ENCODE results near the gene FRAT1. TPM values are rescaled to one million over a fixed set of nuclear protein-coding genes. Genes with fewer than 3 reads are reported as not detected.

Gene FRAT1
- total and polyA plus RNA-seq, 2 of the 13 experiments (the other 11 are each of a cell fraction or from before 2014, with no cell fraction given) = 1.7 to 2.3 TPM

GRCh38 chr10:97355571-97355975 is 36.5 kb downstream of the FRAT1 start (continued):
- TF ChIP-seq ZBTB10 (CRISPR knock-in tag; IDR thresholded peaks at IDR 0.05; ENCODE audit: borderline replicate concordance) (no peak), RAD21 (CRISPR knock-in tag; IDR thresholded peaks at IDR 0.05) (peak; percentile 48; the same call in 1 of the 2 replicates), ZNF552 (CRISPR knock-in tag; IDR thresholded peaks at IDR 0.05; ENCODE audit: borderline replicate concordance) (no peak), SIX1 (CRISPR knock-in tag; IDR thresholded peaks at IDR 0.05; ENCODE audit: borderline replicate concordance) (no peak), PHF5A (CRISPR knock-in tag; IDR thresholded peaks at IDR 0.05; ENCODE audit: low read depth, unreplicated experiment) (no peak), SRF (IDR thresholded peaks at IDR 0.05; ENCODE audit: low read depth, low read length) (peak; percentile 70; the same call in 1 of the 2 replicates), ZNF101 (CRISPR knock-in tag; IDR thresholded peaks at IDR 0.05; ENCODE audit: borderline replicate concordance, low read depth) (no peak), BCL6 (CRISPR knock-in tag; IDR thresholded peaks at IDR 0.05) (no peak)

GRCh38 chr10:97356318-97356914 is 37.3 kb downstream of the FRAT1 start:
- Histone ChIP-seq H3K4me3 (replicated peaks in 1 of 3; ENCODE audit: insufficient read depth in 1 of 3, low read depth in 2 of 3, low read length in 3 of 3) (no peak overlapping the region), H2AFZ (ENCODE audit: low read length) (no peak overlapping the region), H3K9me3 (ENCODE audit: low read length) (no peaks in the 10 kb centered on the region), H3K79me2 (ENCODE audit: insufficient read depth, low read length) (no peaks in the 10 kb centered on the region), H3K9ac (ENCODE audit: insufficient read depth, low read depth, low read length) (no peak overlapping the region), H3K36me3 (replicated peaks in 1 of 2; ENCODE audit: control insufficient read depth in 1 of 2, insufficient read depth in 2 of 2, low read length in 2 of 2) (peaks cover 22 to 50% of the 10 kb centered on the region in 2 experiments; a peak in 4 of 5 replicates), H3K4me1 (ENCODE audit: insufficient read depth, low read length) (no peaks in the 10 kb centered on the region), H3K4me2 (ENCODE audit: low read depth, low read length) (no peak overlapping the region), H3K27me3 (ENCODE audit: control insufficient read depth in 1 of 2, insufficient read depth in 2 of 2, low read length in 2 of 2) (no peaks in the 10 kb centered on the region), H4K20me1 (ENCODE audit: insufficient read depth, low read length) (no peaks in the 10 kb centered on the region), H3K27ac (ENCODE audit: extremely low read length, insufficient read depth, low read length) (no peak overlapping the region)
- ATAC-seq = no peak
- CTCF ChIA-PET (ENCODE audit: low intra/inter-chr PET ratio, low total read pairs) = interaction anchor here (2.1 kb wide), 1 partner anchor 77 kb away, joined by 15 read pairs; no protein-coding TSS in a partner anchor
- DNase-seq (ENCODE audit: low spot score) = no peak
- POLR2A ChIA-PET = no interaction called here
- BruUV-seq (replicated peaks) = TSS peak; percentile 46
- intact Hi-C loops (cut with micrococcal nuclease; ENCODE audit: unreplicated experiment) = no loop called here
- in situ Hi-C loops (cut with HindIII; ENCODE audit: extremely low pct_ligation_motif_present, low pct_unique_long_range_greater_than_20kb) = no loop called here
- TF ChIP-seq ZNF574 (CRISPR knock-in tag; IDR thresholded peaks at IDR 0.05) (no peak), ZNF317 (CRISPR knock-in tag; IDR thresholded peaks at IDR 0.05) (no peak), RNF2 (conservative IDR thresholded peaks at IDR 0.05; ENCODE audit: low read depth) (no peak), ZNF335 (CRISPR knock-in tag; IDR thresholded peaks at IDR 0.05) (no peak)
- FAIRE-seq = no peak
- 93% methylated on average over 3 of the region's 6 CpGs for WGBS (ENCODE audit: low lambda C conversion rate)

Data from HepG2 (cell line).